WTC11 (cell line): ENCODE results near the gene RGP1. TPM values are rescaled to one million over a fixed set of nuclear protein-coding genes. Genes with fewer than 3 reads are reported as not detected.

Source experiments
- ATAC-seq: fragments of 200-7000 bp; cut with Tn5 transposase; 2 replicates; pipeline ENCODE4 v1.10.0; 2021; ENCODE audit warnings: mild to moderate bottlenecking, moderate library complexity
- CTCF ChIA-PET: fragments of 300-600 bp; sonication (Branson Sonifier 250); formaldehyde crosslinking; loops from one replicate; lab custom pipeline; 2021; ENCODE audit warnings: antibody characterized with exemption; lab: Charles Lee
- POLR2A ChIA-PET: fragments of 350-600 bp; sonication (Branson Sonifier 250); formaldehyde crosslinking; loops from one replicate; lab custom pipeline; 2021; ENCODE audit warnings: antibody characterized with exemption; lab: Charles Lee
- DNase-seq: peaks from one replicate; pipeline ENCODE4 v3.0.0; 2021; ENCODE audit warnings: low spot score
- H3K27ac Mint-ChIP-seq: 2 replicates; pipeline ENCODE4 v1.8.0; 2021; ENCODE audit warnings: mixed read lengths
- H3K27me3 Mint-ChIP-seq: 2 replicates; pipeline ENCODE4 v1.8.0; 2021; ENCODE audit warnings: low read depth, mild to moderate bottlenecking, moderate library complexity, mixed read lengths
- H3K36me3 Mint-ChIP-seq: 2 replicates; pipeline ENCODE4 v1.8.0; 2021; ENCODE audit warnings: mixed read lengths
- H3K4me1 Mint-ChIP-seq: 2 replicates; pipeline ENCODE4 v1.8.0; 2022; ENCODE audit warnings: mixed read lengths
- H3K4me3 Mint-ChIP-seq: 2 replicates; pipeline ENCODE4 v1.8.0; 2021; ENCODE audit warnings: mild to moderate bottlenecking, moderate library complexity, mixed read lengths
- H3K9me3 Mint-ChIP-seq: 2 replicates; pipeline ENCODE4 v1.8.0; 2021; ENCODE audit warnings: mixed read lengths
- CBFB ChIP-seq: sonication (generic); formaldehyde crosslinking; IDR thresholded peaks from 2 replicates; pipeline ENCODE4 v1.8.1; 2022; ENCODE audit warnings: mild to moderate bottlenecking, low read depth, missing genetic modification reagents
- EMX1 ChIP-seq: fragments of 250-450 bp; sonication (Bioruptor Pico); IDR thresholded peaks from 2 replicates; pipeline ENCODE4 v1.8.0; 2021; ENCODE audit warnings: mild to moderate bottlenecking
- GABPB1 ChIP-seq: sonication (generic); formaldehyde crosslinking; IDR thresholded peaks from 2 replicates; pipeline ENCODE4 v1.8.1; 2023; ENCODE audit warnings: mild to moderate bottlenecking, missing genetic modification reagents
- GTF2I ChIP-seq: fragments of 250-450 bp; sonication (Bioruptor Pico); conservative IDR thresholded peaks from 2 replicates; pipeline ENCODE4 v1.4.0; 2021; ENCODE audit warnings: mild to moderate bottlenecking
- NFYB ChIP-seq: sonication (generic); formaldehyde crosslinking; conservative IDR thresholded peaks from 2 replicates; pipeline ENCODE4 v1.8.0; 2022; ENCODE audit warnings: low read depth, missing genetic modification reagents
- NR3C1 ChIP-seq: sonication (generic); formaldehyde crosslinking; conservative IDR thresholded peaks from 2 replicates; pipeline ENCODE4 v1.8.1; 2023; ENCODE audit warnings: low read depth, mild to moderate bottlenecking, missing genetic modification reagents
- SMAD4 ChIP-seq: sonication (generic); formaldehyde crosslinking; IDR thresholded peaks from 2 replicates; pipeline ENCODE4 v1.8.0; 2022; ENCODE audit warnings: mild to moderate bottlenecking, missing genetic modification reagents
- TP53 ChIP-seq: sonication (generic); formaldehyde crosslinking; IDR thresholded peaks from 2 replicates; pipeline ENCODE4 v1.8.1; 2023; ENCODE audit warnings: mild to moderate bottlenecking, missing genetic modification reagents
- ZNF263 ChIP-seq: sonication (generic); formaldehyde crosslinking; IDR thresholded peaks from 2 replicates; pipeline ENCODE4 v1.8.1; 2022; ENCODE audit warnings: low read depth, mild to moderate bottlenecking, moderate library complexity, missing genetic modification reagents
- ZNF396 ChIP-seq: fragments of 250-450 bp; sonication (Bioruptor Pico); IDR thresholded peaks from 2 replicates; pipeline ENCODE4 v1.8.0; 2021; ENCODE audit warnings: mild to moderate bottlenecking, moderate library complexity, borderline replicate concordance
- total RNA-seq: library from RNA; stranded (reverse); gene quantifications from 3 replicates; pipeline ENCODE4 v1.2.3, GENCODE V29; 2021
- TF ChIP-seq, protein P1 (sequence below): sonication (generic); formaldehyde crosslinking; IDR thresholded peaks from 2 replicates; pipeline ENCODE4 v1.8.0; 2022; ENCODE audit warnings: mild to moderate bottlenecking, missing genetic modification reagents
- TF ChIP-seq, protein P2 (sequence below): sonication (generic); formaldehyde crosslinking; IDR thresholded peaks from 2 replicates; pipeline ENCODE4 v1.8.0; 2023; ENCODE audit warnings: missing genetic modification reagents, mild to moderate bottlenecking, borderline replicate concordance
- TF ChIP-seq, protein P3 (sequence below): fragments of 250-450 bp; sonication (Bioruptor Pico); IDR thresholded peaks from 2 replicates; pipeline ENCODE4 v1.8.0; 2021; ENCODE audit warnings: mild to moderate bottlenecking
- TF ChIP-seq, protein P4 (sequence below): sonication (generic); formaldehyde crosslinking; IDR thresholded peaks from 2 replicates; pipeline ENCODE4 v1.8.1; 2023; ENCODE audit warnings: mild to moderate bottlenecking, missing genetic modification reagents
- TF ChIP-seq, protein P5 (sequence below): sonication (generic); formaldehyde crosslinking; IDR thresholded peaks from 2 replicates; pipeline ENCODE4 v1.8.1; 2023; ENCODE audit warnings: mild to moderate bottlenecking, moderate library complexity, missing genetic modification reagents

Gene RGP1
- total RNA-seq, 1 experiment from 2014 or later = 30.0 TPM

DNA sequence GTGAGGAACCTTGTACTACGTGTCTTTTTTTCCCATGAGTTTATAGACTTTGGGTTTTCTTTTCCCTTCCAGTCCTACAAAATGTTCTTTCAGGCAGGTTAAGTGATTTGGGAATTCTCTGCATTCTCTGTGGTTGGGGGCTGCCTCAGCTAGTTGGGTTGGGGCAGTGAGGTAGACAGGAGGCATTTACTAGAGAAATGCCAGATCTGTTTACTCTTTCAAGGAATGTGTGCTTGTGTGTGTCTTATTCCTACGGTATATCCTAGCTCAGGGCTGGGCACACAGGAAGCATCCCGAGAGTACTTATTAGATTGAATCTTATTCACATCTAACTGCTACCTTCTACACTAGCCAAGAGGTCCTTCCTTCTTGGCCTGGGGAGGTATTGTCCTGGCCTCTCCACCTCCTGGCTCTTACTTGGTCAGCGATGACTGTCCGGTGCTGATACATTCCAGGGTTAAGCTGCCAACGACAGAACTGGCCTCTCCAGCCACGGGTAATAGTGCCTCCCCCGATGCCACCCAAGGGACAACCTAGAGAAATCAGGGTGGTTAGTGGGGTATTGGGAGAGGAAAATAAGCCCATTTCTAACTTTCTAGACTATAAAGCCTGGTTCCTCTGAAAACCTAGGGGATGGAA is 5.1 kb upstream of the RGP1 start:
- Mint-ChIP-seq H3K27ac (no peak overlapping the region), H3K36me3 (peaks cover 56% of the 10 kb centered on the region), H3K4me1 (peaks cover 22% of the 10 kb centered on the region), H3K4me3 (no peak overlapping the region), H3K27me3 (no peaks in the 10 kb centered on the region), H3K9me3 (no peaks in the 10 kb centered on the region)
- ATAC-seq (no peak), DNase-seq (no peak)
- ChIA-PET POLR2A (no interaction called here), CTCF (interaction anchor here (1.6 kb wide), 1 partner anchor 8 kb away, joined by 7 read pairs; no protein-coding TSS in a partner anchor)
- no peak for TF ChIP-seq EMX1 (CRISPR knock-in tag)

DNA sequence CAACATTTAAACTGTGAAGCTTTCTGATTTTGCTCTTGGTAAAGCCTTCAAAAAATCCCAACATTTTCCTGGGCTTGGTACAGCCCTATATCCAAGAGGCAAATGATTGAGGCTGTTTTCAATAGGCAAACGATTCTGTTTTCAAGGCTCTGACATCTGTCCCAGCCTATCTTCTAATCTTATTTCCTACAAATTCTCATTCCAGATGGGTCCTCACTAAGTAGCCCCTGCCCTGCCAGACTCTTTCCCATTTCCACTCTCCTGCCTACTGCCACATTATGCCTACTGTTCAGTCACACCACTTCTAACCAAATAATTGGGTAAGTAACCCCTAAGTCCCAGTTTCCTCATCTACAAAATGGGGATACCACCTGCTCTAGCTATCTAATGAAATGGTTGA is 3.5 kb upstream of the RGP1 start:
- POLR2A ChIA-PET = no interaction called here
- H3K4me3 Mint-ChIP-seq = peak overlapping the region; percentile 61; the same call in 1 of the 2 replicates
- H3K27me3 Mint-ChIP-seq = no peaks in the 10 kb centered on the region
- H3K36me3 Mint-ChIP-seq = peaks cover 48% of the 10 kb centered on the region
- DNase-seq (no peak), ATAC-seq (no peak)
- TF ChIP-seq, protein P1, sequence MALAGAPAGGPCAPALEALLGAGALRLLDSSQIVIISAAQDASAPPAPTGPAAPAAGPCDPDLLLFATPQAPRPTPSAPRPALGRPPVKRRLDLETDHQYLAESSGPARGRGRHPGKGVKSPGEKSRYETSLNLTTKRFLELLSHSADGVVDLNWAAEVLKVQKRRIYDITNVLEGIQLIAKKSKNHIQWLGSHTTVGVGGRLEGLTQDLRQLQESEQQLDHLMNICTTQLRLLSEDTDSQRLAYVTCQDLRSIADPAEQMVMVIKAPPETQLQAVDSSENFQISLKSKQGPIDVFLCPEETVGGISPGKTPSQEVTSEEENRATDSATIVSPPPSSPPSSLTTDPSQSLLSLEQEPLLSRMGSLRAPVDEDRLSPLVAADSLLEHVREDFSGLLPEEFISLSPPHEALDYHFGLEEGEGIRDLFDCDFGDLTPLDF (CRISPR knock-in tag) = no peak
- TF ChIP-seq NR3C1 (CRISPR knock-in tag) (no peak), GTF2I (no peak), GABPB1 (CRISPR knock-in tag) (no peak), ZNF396 (CRISPR knock-in tag) (no peak), CBFB (CRISPR knock-in tag) (no peak), SMAD4 (no peak), TP53 (no peak), NFYB (CRISPR knock-in tag) (no peak), ZNF263 (CRISPR knock-in tag) (no peak)
- TF ChIP-seq, protein P2, sequence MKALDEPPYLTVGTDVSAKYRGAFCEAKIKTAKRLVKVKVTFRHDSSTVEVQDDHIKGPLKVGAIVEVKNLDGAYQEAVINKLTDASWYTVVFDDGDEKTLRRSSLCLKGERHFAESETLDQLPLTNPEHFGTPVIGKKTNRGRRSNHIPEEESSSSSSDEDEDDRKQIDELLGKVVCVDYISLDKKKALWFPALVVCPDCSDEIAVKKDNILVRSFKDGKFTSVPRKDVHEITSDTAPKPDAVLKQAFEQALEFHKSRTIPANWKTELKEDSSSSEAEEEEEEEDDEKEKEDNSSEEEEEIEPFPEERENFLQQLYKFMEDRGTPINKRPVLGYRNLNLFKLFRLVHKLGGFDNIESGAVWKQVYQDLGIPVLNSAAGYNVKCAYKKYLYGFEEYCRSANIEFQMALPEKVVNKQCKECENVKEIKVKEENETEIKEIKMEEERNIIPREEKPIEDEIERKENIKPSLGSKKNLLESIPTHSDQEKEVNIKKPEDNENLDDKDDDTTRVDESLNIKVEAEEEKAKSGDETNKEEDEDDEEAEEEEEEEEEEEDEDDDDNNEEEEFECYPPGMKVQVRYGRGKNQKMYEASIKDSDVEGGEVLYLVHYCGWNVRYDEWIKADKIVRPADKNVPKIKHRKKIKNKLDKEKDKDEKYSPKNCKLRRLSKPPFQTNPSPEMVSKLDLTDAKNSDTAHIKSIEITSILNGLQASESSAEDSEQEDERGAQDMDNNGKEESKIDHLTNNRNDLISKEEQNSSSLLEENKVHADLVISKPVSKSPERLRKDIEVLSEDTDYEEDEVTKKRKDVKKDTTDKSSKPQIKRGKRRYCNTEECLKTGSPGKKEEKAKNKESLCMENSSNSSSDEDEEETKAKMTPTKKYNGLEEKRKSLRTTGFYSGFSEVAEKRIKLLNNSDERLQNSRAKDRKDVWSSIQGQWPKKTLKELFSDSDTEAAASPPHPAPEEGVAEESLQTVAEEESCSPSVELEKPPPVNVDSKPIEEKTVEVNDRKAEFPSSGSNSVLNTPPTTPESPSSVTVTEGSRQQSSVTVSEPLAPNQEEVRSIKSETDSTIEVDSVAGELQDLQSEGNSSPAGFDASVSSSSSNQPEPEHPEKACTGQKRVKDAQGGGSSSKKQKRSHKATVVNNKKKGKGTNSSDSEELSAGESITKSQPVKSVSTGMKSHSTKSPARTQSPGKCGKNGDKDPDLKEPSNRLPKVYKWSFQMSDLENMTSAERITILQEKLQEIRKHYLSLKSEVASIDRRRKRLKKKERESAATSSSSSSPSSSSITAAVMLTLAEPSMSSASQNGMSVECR (CRISPR knock-in tag) = no peak
- TF ChIP-seq, protein P3, sequence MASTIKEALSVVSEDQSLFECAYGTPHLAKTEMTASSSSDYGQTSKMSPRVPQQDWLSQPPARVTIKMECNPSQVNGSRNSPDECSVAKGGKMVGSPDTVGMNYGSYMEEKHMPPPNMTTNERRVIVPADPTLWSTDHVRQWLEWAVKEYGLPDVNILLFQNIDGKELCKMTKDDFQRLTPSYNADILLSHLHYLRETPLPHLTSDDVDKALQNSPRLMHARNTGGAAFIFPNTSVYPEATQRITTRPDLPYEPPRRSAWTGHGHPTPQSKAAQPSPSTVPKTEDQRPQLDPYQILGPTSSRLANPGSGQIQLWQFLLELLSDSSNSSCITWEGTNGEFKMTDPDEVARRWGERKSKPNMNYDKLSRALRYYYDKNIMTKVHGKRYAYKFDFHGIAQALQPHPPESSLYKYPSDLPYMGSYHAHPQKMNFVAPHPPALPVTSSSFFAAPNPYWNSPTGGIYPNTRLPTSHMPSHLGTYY (CRISPR knock-in tag) = no peak
- TF ChIP-seq, protein P4, sequence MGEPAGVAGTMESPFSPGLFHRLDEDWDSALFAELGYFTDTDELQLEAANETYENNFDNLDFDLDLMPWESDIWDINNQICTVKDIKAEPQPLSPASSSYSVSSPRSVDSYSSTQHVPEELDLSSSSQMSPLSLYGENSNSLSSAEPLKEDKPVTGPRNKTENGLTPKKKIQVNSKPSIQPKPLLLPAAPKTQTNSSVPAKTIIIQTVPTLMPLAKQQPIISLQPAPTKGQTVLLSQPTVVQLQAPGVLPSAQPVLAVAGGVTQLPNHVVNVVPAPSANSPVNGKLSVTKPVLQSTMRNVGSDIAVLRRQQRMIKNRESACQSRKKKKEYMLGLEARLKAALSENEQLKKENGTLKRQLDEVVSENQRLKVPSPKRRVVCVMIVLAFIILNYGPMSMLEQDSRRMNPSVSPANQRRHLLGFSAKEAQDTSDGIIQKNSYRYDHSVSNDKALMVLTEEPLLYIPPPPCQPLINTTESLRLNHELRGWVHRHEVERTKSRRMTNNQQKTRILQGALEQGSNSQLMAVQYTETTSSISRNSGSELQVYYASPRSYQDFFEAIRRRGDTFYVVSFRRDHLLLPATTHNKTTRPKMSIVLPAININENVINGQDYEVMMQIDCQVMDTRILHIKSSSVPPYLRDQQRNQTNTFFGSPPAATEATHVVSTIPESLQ = no peak
- TF ChIP-seq, protein P5, sequence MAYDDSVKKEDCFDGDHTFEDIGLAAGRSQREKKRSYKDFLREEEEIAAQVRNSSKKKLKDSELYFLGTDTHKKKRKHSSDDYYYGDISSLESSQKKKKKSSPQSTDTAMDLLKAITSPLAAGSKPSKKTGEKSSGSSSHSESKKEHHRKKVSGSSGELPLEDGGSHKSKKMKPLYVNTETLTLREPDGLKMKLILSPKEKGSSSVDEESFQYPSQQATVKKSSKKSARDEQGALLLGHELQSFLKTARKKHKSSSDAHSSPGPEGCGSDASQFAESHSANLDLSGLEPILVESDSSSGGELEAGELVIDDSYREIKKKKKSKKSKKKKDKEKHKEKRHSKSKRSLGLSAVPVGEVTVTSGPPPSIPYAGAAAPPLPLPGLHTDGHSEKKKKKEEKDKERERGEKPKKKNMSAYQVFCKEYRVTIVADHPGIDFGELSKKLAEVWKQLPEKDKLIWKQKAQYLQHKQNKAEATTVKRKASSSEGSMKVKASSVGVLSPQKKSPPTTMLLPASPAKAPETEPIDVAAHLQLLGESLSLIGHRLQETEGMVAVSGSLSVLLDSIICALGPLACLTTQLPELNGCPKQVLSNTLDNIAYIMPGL (CRISPR knock-in tag) = no peak
- H3K4me1 Mint-ChIP-seq = peaks cover 27% of the 10 kb centered on the region
- CTCF ChIA-PET = interaction anchor here (0.8 to 1.6 kb wide), 4 partner anchors 9 to 90 kb away, joined by 3 to 7 read pairs (median 4); no protein-coding TSS in a partner anchor
- H3K9me3 Mint-ChIP-seq = no peaks in the 10 kb centered on the region
- peak overlapping the region; percentile 39; the same call in 1 of the 2 replicates for H3K27ac Mint-ChIP-seq
